Endodermal cell (in vitro differentiated cells): ENCODE data around the gene C13orf46. TPM values are rescaled to one million over a fixed set of nuclear protein-coding genes. Genes with fewer than 3 reads are reported as not detected.

ENCODE experiments used
- DNase-seq: peaks from one replicate; pipeline ENCODE4 v3.0.0-alpha.2; 2017
- H3K27ac ChIP-seq: 2 replicates; pipeline ENCODE4 v1.5.1; 2013; ENCODE audit warnings: mild to moderate bottlenecking, low read depth, low read length, moderate library complexity
- H3K27me3 ChIP-seq: 2 replicates; pipeline ENCODE4 v1.6.1; 2013; ENCODE audit warnings: mild to moderate bottlenecking, low read length, moderate library complexity; ENCODE audit not compliant: insufficient read depth, control insufficient read depth, poor library complexity, severe bottlenecking
- H3K36me3 ChIP-seq: 2 replicates; pipeline ENCODE4 v1.7.0; 2013; ENCODE audit warnings: mild to moderate bottlenecking, low read length, moderate library complexity; ENCODE audit not compliant: control insufficient read depth, insufficient read depth
- H3K4me1 ChIP-seq: one replicate; pipeline ENCODE4 v1.7.0; 2013; ENCODE audit warnings: low read length; ENCODE audit not compliant: control insufficient read depth, insufficient read depth
- H3K4me3 ChIP-seq: 2 replicates; pipeline ENCODE4 v1.5.1; 2013; ENCODE audit warnings: mild to moderate bottlenecking, low read length, moderate library complexity
- H3K9ac ChIP-seq: 2 replicates; pipeline ENCODE4 v1.6.1; 2013; ENCODE audit warnings: mild to moderate bottlenecking, low read length, moderate library complexity; ENCODE audit not compliant: poor library complexity, severe bottlenecking; ENCODE audit errors: extremely low read depth
- H3K9me3 ChIP-seq: 2 replicates; pipeline ENCODE4 v1.6.1; 2013; ENCODE audit warnings: mild to moderate bottlenecking, low read length, moderate library complexity; ENCODE audit not compliant: control insufficient read depth
- H3K27ac Mint-ChIP-seq: 2 replicates; pipeline ENCODE4 v1.8.0; 2020; ENCODE audit warnings: mixed read lengths
- H3K27me3 Mint-ChIP-seq: 2 replicates; pipeline ENCODE4 v1.8.0; 2021; ENCODE audit warnings: mild to moderate bottlenecking, mixed read lengths; ENCODE audit not compliant: insufficient read depth
- H3K36me3 Mint-ChIP-seq: 2 replicates; pipeline ENCODE4 v1.8.0; 2020; ENCODE audit warnings: low read depth, mixed read lengths
- H3K4me1 Mint-ChIP-seq: 2 replicates; pipeline ENCODE4 v1.8.0; 2020; ENCODE audit warnings: mixed read lengths
- H3K4me3 Mint-ChIP-seq: 2 replicates; pipeline ENCODE4 v1.8.0; 2020; ENCODE audit warnings: mild to moderate bottlenecking, moderate library complexity, mixed read lengths
- H3K9me3 Mint-ChIP-seq: 2 replicates; pipeline ENCODE4 v1.8.0; 2020; ENCODE audit warnings: mild to moderate bottlenecking, mixed read lengths
- WGBS, 2 experiments: methylation state at CpG; one replicate each; pipeline versions ENCODE4 v1.1.5 to v1.1.7; 2013; ENCODE audit warnings: missing lambda C conversion rate in 2 of 2, mixed read lengths in 1 of 2; ENCODE audit not compliant: insufficient coverage in 1 of 2, insufficient read length in 1 of 2; 5-methylcytosine and 5-hydroxymethylcytosine counted together
- total RNA-seq, 2 donors: library from RNA; stranded (reverse); fragmentation: NEBNext Ultra II Directional in 1 of 2; extraction: Animal tissue kit (Norgen Biotek cat#: 25700) in 1 of 2; gene quantifications; 2 replicates in 1 of 2; 3 replicates in 1 of 2; pipeline ENCODE4 v1.2.1, GENCODE V29; 2021
- TF ChIP-seq, protein P1 (sequence below): fragments of 200-600 bp; sonication (generic); conservative IDR thresholded peaks from 2 replicates; pipeline ENCODE4 v1.5.0; 2021; ENCODE audit warnings: antibody characterized with exemption, mild to moderate bottlenecking

The C13orf46 gene
- total RNA-seq, 2 donors from 2014 or later: 0.20 to 0.27 TPM

DNA sequence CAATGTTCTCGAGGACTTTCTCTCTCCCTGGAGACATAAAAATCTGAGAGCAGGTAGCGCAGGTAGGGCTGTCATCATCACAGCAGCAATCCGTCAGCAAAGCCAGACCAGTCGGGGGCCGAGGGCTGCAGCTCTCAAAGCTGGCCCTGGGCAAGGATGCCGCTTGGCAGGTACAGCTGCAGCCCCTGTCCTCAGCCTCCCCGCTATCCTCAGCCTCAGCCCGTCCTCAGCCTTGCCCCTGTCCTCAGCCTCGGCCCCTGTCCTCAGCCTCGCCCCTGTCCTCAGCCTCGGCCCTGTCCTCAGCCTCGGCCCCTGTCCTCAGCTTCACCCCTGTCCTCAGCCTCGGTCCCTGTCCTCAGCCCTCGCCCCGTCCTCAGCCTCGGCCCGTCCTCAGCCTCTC, 10.9 kb downstream of the C13orf46 start:
- Histone ChIP-seq H3K9ac (no peak overlapping the region), H3K27me3 (no peaks in the 10 kb centered on the region), H3K27ac (no peak overlapping the region), H3K36me3 (no peaks in the 10 kb centered on the region), H3K4me1 (no peaks in the 10 kb centered on the region), H3K4me3 (no peak overlapping the region), H3K9me3 (peaks cover 35% of the 10 kb centered on the region)
- peaks cover 7% of the 10 kb centered on the region for H3K27me3 Mint-ChIP-seq
- no peak overlapping the region for H3K4me3 Mint-ChIP-seq
- DNase-seq: no peak
- H3K4me1 Mint-ChIP-seq: no peaks in the 10 kb centered on the region
- TF ChIP-seq, protein P1, sequence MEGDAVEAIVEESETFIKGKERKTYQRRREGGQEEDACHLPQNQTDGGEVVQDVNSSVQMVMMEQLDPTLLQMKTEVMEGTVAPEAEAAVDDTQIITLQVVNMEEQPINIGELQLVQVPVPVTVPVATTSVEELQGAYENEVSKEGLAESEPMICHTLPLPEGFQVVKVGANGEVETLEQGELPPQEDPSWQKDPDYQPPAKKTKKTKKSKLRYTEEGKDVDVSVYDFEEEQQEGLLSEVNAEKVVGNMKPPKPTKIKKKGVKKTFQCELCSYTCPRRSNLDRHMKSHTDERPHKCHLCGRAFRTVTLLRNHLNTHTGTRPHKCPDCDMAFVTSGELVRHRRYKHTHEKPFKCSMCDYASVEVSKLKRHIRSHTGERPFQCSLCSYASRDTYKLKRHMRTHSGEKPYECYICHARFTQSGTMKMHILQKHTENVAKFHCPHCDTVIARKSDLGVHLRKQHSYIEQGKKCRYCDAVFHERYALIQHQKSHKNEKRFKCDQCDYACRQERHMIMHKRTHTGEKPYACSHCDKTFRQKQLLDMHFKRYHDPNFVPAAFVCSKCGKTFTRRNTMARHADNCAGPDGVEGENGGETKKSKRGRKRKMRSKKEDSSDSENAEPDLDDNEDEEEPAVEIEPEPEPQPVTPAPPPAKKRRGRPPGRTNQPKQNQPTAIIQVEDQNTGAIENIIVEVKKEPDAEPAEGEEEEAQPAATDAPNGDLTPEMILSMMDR: no peak
- WGBS, 2 experiments: 88 to 91% methylated on average over 13 to 17 of the region's 17 CpGs
- H3K9me3 Mint-ChIP-seq: peaks cover 28% of the 10 kb centered on the region
- H3K36me3 Mint-ChIP-seq: peaks cover 5% of the 10 kb centered on the region
- no peak overlapping the region for H3K27ac Mint-ChIP-seq

GRCh38 chr13:113962386-113962785, 11.5 kb downstream of the C13orf46 start:
- H3K27ac ChIP-seq: no peak overlapping the region
- TF ChIP-seq, protein P1: no peak
- H3K9ac ChIP-seq: no peak overlapping the region
- Mint-ChIP-seq H3K27me3 (peaks cover 7% of the 10 kb centered on the region), H3K4me3 (no peak overlapping the region), H3K9me3 (peaks cover 33% of the 10 kb centered on the region), H3K4me1 (no peaks in the 10 kb centered on the region), H3K27ac (no peak overlapping the region), H3K36me3 (peaks cover 5% of the 10 kb centered on the region)
- DNase-seq: no peak
- H3K9me3 ChIP-seq: peaks cover 40% of the 10 kb centered on the region
- H3K36me3 ChIP-seq: no peaks in the 10 kb centered on the region
- no peaks in the 10 kb centered on the region for H3K4me1 ChIP-seq
- WGBS, 2 experiments: 80 to 85% methylated on average over 6 to 11 of the region's 11 CpGs
- no peaks in the 10 kb centered on the region for H3K27me3 ChIP-seq
- no peak overlapping the region for H3K4me3 ChIP-seq

- Mint-ChIP-seq H3K9me3 (peaks cover 50% of the 10 kb centered on the region), H3K27me3 (peaks cover 9% of the 10 kb centered on the region), H3K27ac (no peak overlapping the region), H3K4me3 (no peak overlapping the region), H3K4me1 (no peaks in the 10 kb centered on the region), H3K36me3 (peaks cover 5% of the 10 kb centered on the region)
- no peak for DNase-seq
- no peak overlapping the region for H3K27ac ChIP-seq
- no peaks in the 10 kb centered on the region for H3K27me3 ChIP-seq
- H3K9ac ChIP-seq: no peak overlapping the region
- no peak overlapping the region for H3K4me3 ChIP-seq
- no peaks in the 10 kb centered on the region for H3K4me1 ChIP-seq
- WGBS, 2 experiments: 83 to 86% methylated on average over 4 to 6 of the region's 6 CpGs
- H3K36me3 ChIP-seq: no peaks in the 10 kb centered on the region
- TF ChIP-seq, protein P1: no peak
- peaks cover 37% of the 10 kb centered on the region for H3K9me3 ChIP-seq
Observed at GRCh38 chr13:113960276-113960948, 13.5 kb downstream of the C13orf46 start.
